ENCODE results near the gene FOXL3. TPM values are rescaled to one million over a fixed set of nuclear protein-coding genes. Genes with fewer than 3 reads are reported as not detected.

Gene FOXL3
- polyA plus RNA-seq, 3 donors = not detected

DNA sequence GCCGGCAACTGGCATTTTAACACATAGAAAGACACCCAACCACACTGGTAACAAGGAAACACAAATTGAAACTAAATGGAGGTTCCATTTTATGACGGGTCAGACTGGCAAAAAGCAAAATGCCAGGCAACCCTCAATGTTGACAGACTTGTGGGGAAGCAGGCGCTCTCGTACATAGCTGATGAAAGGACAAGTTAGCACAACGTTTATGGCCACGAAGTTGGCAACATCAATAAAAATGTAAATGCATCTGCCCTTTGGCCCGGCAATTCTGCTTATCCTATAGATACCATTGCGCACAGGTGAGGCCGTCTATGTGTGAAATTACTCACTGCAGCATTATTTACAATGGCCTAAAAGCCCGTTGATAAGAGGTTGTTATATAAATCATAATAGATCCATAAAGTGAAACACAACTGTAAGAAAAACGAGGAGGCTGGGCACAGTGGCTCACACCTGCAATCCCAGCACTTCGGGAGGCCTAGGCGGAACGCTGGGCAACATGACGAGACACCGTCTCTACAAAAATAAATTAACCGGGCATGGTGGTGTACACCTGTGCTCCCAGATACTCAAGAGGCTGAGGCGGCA is 39.8 kb downstream of the FOXL3 start:
- Histone ChIP-seq H3K9ac (ENCODE audit: insufficient read depth, low read length, poor library complexity, severe bottlenecking) (no peak overlapping the region), H3K79me2 (ENCODE audit: insufficient read depth, low read length) (no peaks in the 10 kb centered on the region), H4K20me1 (ENCODE audit: insufficient read depth, low read length) (no peaks in the 10 kb centered on the region), H3K27me3 (ENCODE audit: control insufficient read depth in 2 of 2, insufficient read depth in 2 of 2, low read length in 2 of 2) (peaks cover 0 to 9% of the 10 kb centered on the region in 2 donors), H3K9me3 (replicated peaks in 1 of 2; ENCODE audit: control insufficient read depth in 1 of 2, insufficient read depth in 1 of 2, low read length in 2 of 2) (peaks cover 13 to 20% of the 10 kb centered on the region in 2 donors), H3K36me3 (replicated peaks in 1 of 2; ENCODE audit: control insufficient read depth in 1 of 2, insufficient read depth in 2 of 2, low read length in 2 of 2) (no peaks in the 10 kb centered on the region), H3K4me3 (replicated peaks in 1 of 3; ENCODE audit: low read depth in 2 of 3, low read length in 3 of 3) (no peak overlapping the region), H3K4me1 (ENCODE audit: control insufficient read depth in 1 of 2, insufficient read depth in 2 of 2, low read length in 2 of 2) (no peaks in the 10 kb centered on the region), H3K27ac (ENCODE audit: low read depth in 1 of 2, low read length in 2 of 2) (no peak overlapping the region), H2AFZ (ENCODE audit: insufficient read depth, low read depth, low read length, poor library complexity, severe bottlenecking) (no peak overlapping the region), H3K4me2 (replicated peaks; ENCODE audit: extremely low read depth, low read length, poor library complexity, severe bottlenecking) (no peak overlapping the region)
- H3K4me3 Mint-ChIP-seq = no peak overlapping the region
- no peak for DNase-seq
- intact Hi-C loops (cut with micrococcal nuclease) = loop anchor here in 1 of 2 donors (5.0 kb wide), 1 partner anchor 443 kb away; no protein-coding TSS in a partner anchor
- H3K27me3 Mint-ChIP-seq (ENCODE audit: low read depth in 3 of 3) = peaks cover 20 to 35% (median 29%) of the 10 kb centered on the region in 3 donors
- WGBS (ENCODE audit: insufficient coverage) = 91% methylated on average over 13 of the region's 18 CpGs
- no peaks in the 10 kb centered on the region for H3K36me3 Mint-ChIP-seq
- peaks cover 3 to 18% (median 13%) of the 10 kb centered on the region in 7 donors for H3K9me3 Mint-ChIP-seq
- no peaks in the 10 kb centered on the region for H3K4me1 Mint-ChIP-seq
- no peak overlapping the region for H3K27ac Mint-ChIP-seq
- TF ChIP-seq, protein P1, sequence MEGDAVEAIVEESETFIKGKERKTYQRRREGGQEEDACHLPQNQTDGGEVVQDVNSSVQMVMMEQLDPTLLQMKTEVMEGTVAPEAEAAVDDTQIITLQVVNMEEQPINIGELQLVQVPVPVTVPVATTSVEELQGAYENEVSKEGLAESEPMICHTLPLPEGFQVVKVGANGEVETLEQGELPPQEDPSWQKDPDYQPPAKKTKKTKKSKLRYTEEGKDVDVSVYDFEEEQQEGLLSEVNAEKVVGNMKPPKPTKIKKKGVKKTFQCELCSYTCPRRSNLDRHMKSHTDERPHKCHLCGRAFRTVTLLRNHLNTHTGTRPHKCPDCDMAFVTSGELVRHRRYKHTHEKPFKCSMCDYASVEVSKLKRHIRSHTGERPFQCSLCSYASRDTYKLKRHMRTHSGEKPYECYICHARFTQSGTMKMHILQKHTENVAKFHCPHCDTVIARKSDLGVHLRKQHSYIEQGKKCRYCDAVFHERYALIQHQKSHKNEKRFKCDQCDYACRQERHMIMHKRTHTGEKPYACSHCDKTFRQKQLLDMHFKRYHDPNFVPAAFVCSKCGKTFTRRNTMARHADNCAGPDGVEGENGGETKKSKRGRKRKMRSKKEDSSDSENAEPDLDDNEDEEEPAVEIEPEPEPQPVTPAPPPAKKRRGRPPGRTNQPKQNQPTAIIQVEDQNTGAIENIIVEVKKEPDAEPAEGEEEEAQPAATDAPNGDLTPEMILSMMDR (IDR thresholded peaks at IDR 0.05) = no peak

- Mint-ChIP-seq H3K4me3 (no peak overlapping the region), H3K27ac (no peak overlapping the region), H3K36me3 (no peaks in the 10 kb centered on the region), H3K27me3 (ENCODE audit: low read depth in 3 of 3) (peaks cover 20 to 33% (median 27%) of the 10 kb centered on the region in 3 donors), H3K4me1 (no peaks in the 10 kb centered on the region), H3K9me3 (peaks cover 3 to 20% (median 14%) of the 10 kb centered on the region in 7 donors)
- Histone ChIP-seq H2AFZ (ENCODE audit: insufficient read depth, low read depth, low read length, poor library complexity, severe bottlenecking) (no peak overlapping the region), H3K4me1 (ENCODE audit: control insufficient read depth in 1 of 2, insufficient read depth in 2 of 2, low read length in 2 of 2) (no peaks in the 10 kb centered on the region), H3K4me3 (replicated peaks in 1 of 3; ENCODE audit: low read depth in 2 of 3, low read length in 3 of 3) (no peak overlapping the region), H3K27me3 (ENCODE audit: control insufficient read depth in 2 of 2, insufficient read depth in 2 of 2, low read length in 2 of 2) (peaks cover 0 to 9% of the 10 kb centered on the region in 2 donors), H3K9me3 (replicated peaks in 1 of 2; ENCODE audit: control insufficient read depth in 1 of 2, insufficient read depth in 1 of 2, low read length in 2 of 2) (peaks cover 14 to 23% of the 10 kb centered on the region in 2 donors), H3K79me2 (ENCODE audit: insufficient read depth, low read length) (no peaks in the 10 kb centered on the region), H3K36me3 (replicated peaks in 1 of 2; ENCODE audit: control insufficient read depth in 1 of 2, insufficient read depth in 2 of 2, low read length in 2 of 2) (no peaks in the 10 kb centered on the region), H3K27ac (ENCODE audit: low read depth in 1 of 2, low read length in 2 of 2) (no peak overlapping the region), H3K4me2 (replicated peaks; ENCODE audit: extremely low read depth, low read length, poor library complexity, severe bottlenecking) (no peak overlapping the region), H4K20me1 (ENCODE audit: insufficient read depth, low read length) (no peaks in the 10 kb centered on the region), H3K9ac (ENCODE audit: insufficient read depth, low read length, poor library complexity, severe bottlenecking) (no peak overlapping the region)
- intact Hi-C loops (cut with micrococcal nuclease) = no loop called here
- WGBS (ENCODE audit: insufficient coverage) = 94% methylated on average over 16 of the region's 16 CpGs
- DNase-seq = no peak
- TF ChIP-seq, protein P1 (IDR thresholded peaks at IDR 0.05) = no peak
Observed at GRCh38 chr7:330511-331230, 40.7 kb downstream of the FOXL3 start.
